Vagina (tissue), 2 donors: ENCODE measurements around the gene CELSR3. TPM values are rescaled to one million over a fixed set of nuclear protein-coding genes. Genes with fewer than 3 reads are reported as not detected.
A peak's percentile ranks its signal among the peaks of the same experiment; 100 is the strongest.

Experiments
- DNase-seq, 2 donors: peaks; one replicate each; pipeline ENCODE4 v3.0.0-alpha.2; 2017; ENCODE audit errors: extremely low spot score in 2 of 2
- H3K27ac ChIP-seq: fragments of 200-600 bp; sonication (generic); one replicate; pipeline ENCODE4 v1.5.1; 2019
- H3K27me3 ChIP-seq: fragments of 200-600 bp; sonication (generic); one replicate; pipeline ENCODE4 v1.5.1; 2019
- H3K36me3 ChIP-seq, 2 donors: fragments of 200-600 bp; sonication (generic); one replicate each; pipeline ENCODE4 v1.5.1; 2017 to 2019
- H3K4me1 ChIP-seq: fragments of 200-600 bp; sonication (generic); one replicate; pipeline ENCODE4 v1.5.1; 2019
- H3K4me3 ChIP-seq, 2 donors: fragments of 200-600 bp; sonication (generic); 1 replicate in 1 of 2; 2 replicates in 1 of 2; pipeline ENCODE4 v1.5.1; 2016 to 2019
- H3K9me3 ChIP-seq: fragments of 200-600 bp; sonication (generic); one replicate; pipeline ENCODE4 v1.5.1; 2019
- CTCF ChIP-seq, 3 experiments: fragments of 450-650 bp in 2 of 3; fragments of 200-600 bp in 1 of 3; sonication (generic) in 1 of 3; IDR thresholded peaks; one replicate each; pipeline ENCODE4 v1.5.1; 2017 to 2019; ENCODE audit warnings: antibody characterized with exemption in 3 of 3, mild to moderate bottlenecking in 2 of 3, moderate library complexity in 2 of 3
- POLR2A ChIP-seq, 2 donors: fragments of 450-650 bp; IDR thresholded peaks; one replicate each; pipeline ENCODE4 v1.6.1; 2017; ENCODE audit warnings: antibody characterized with exemption in 2 of 2, mild to moderate bottlenecking in 2 of 2, moderate library complexity in 2 of 2
- POLR2AphosphoS5 ChIP-seq, 2 donors: sonication (generic); formaldehyde crosslinking; IDR thresholded peaks; one replicate each; pipeline ENCODE4 v1.9.0; 2017; ENCODE audit warnings: antibody characterized with exemption in 2 of 2, mild to moderate bottlenecking in 2 of 2, low read depth in 1 of 2; ENCODE audit not compliant: insufficient read depth in 1 of 2
- intact Hi-C: fragments of 100-400 bp; cut with DNase I; formaldehyde crosslinking; loops from one replicate; pipeline ENCODE4 v1.15.1; 2023
- total RNA-seq: library from RNA; depleted of rRNA; stranded (reverse); fragments of >200 nt; gene quantifications from one replicate; pipeline ENCODE4 v1.2.3, GENCODE V29; 2016

The CELSR3 gene
- 2.2 TPM for total RNA-seq

GRCh38 chr3:48662753-48663488 lies at the start of gene CELSR3:
CELSR3 (minus strand) TSS chr3:48662886; CDS start chr3:48662634, 252 bp downstream.
- no peaks in the 10 kb centered on the region for H3K9me3 ChIP-seq
- no peak for TF ChIP-seq POLR2A (IDR thresholded peaks at IDR 0.05)
- TF ChIP-seq CTCF (IDR thresholded peaks at IDR 0.05), result no peak
- peak within 1 kb of the TSS; percentile 18 for H3K27ac ChIP-seq
- peaks cover 4% of the 10 kb centered on the region for H3K27me3 ChIP-seq
- no peak for DNase-seq
- H3K4me3 ChIP-seq, result peak within 1 kb of the TSS; percentile 47 to 56
- H3K36me3 ChIP-seq, result no peaks in the 10 kb centered on the region
- H3K4me1 ChIP-seq, result peaks cover 16% of the 10 kb centered on the region
- intact Hi-C loops, result no loop called here

GRCh38 chr3:48711727-48712126 lies 49.0 kb upstream of the CELSR3 start:
- intact Hi-C loops, result no loop called here
- Histone ChIP-seq H3K36me3 (peaks cover 0 to 13% of the 10 kb centered on the region in 2 donors), H3K27ac (no peak overlapping the region)

GRCh38 chr3:48709051-48709461 lies 46.4 kb upstream of the CELSR3 start:
- intact Hi-C loops, result no loop called here
- TF ChIP-seq POLR2AphosphoS5 (IDR thresholded peaks at IDR 0.05; ENCODE audit: insufficient read depth in 1 of 2, low read depth in 1 of 2), result peak in 1 of 2 donors; percentile 60
- TF ChIP-seq CTCF (IDR thresholded peaks at IDR 0.05), result no peak
- TF ChIP-seq POLR2A (IDR thresholded peaks at IDR 0.05), result no peak
- Histone ChIP-seq H3K27ac (no peak overlapping the region), H3K4me1 (peaks cover 66% of the 10 kb centered on the region), H3K4me3 (no peak overlapping the region), H3K9me3 (no peaks in the 10 kb centered on the region), H3K27me3 (no peaks in the 10 kb centered on the region), H3K36me3 (peaks cover 0 to 8% of the 10 kb centered on the region in 2 donors)
- DNase-seq, result no peak

More at GRCh38 chr3:48711727-48712126, 49.0 kb upstream of the CELSR3 start:
- TF ChIP-seq POLR2AphosphoS5 (IDR thresholded peaks at IDR 0.05; ENCODE audit: insufficient read depth in 1 of 2, low read depth in 1 of 2), result no peak
- H3K27me3 ChIP-seq, result no peaks in the 10 kb centered on the region
- H3K4me1 ChIP-seq, result peaks cover 83% of the 10 kb centered on the region
- H3K4me3 ChIP-seq, result no peak overlapping the region
- DNase-seq, result no peak
- H3K9me3 ChIP-seq, result no peaks in the 10 kb centered on the region

GRCh38 chr3:48708481-48708889 lies 45.8 kb upstream of the CELSR3 start:
- intact Hi-C loops, result no loop called here
- Histone ChIP-seq H3K9me3 (no peaks in the 10 kb centered on the region), H3K4me1 (peaks cover 66% of the 10 kb centered on the region), H3K4me3 (no peak overlapping the region), H3K36me3 (peaks cover 0 to 6% of the 10 kb centered on the region in 2 donors), H3K27me3 (no peaks in the 10 kb centered on the region), H3K27ac (no peak overlapping the region)
- TF ChIP-seq POLR2AphosphoS5 (IDR thresholded peaks at IDR 0.05; ENCODE audit: insufficient read depth in 1 of 2, low read depth in 1 of 2) (no peak), CTCF (IDR thresholded peaks at IDR 0.05) (no peak), POLR2A (IDR thresholded peaks at IDR 0.05) (no peak)
- DNase-seq, result no peak

- H3K36me3 ChIP-seq, result peaks cover 0 to 6% of the 10 kb centered on the region in 2 donors
- no peaks in the 10 kb centered on the region for H3K27me3 ChIP-seq
- no peaks in the 10 kb centered on the region for H3K9me3 ChIP-seq
- no peak for TF ChIP-seq POLR2AphosphoS5 (IDR thresholded peaks at IDR 0.05; ENCODE audit: insufficient read depth in 1 of 2, low read depth in 1 of 2)
- no peak for TF ChIP-seq POLR2A (IDR thresholded peaks at IDR 0.05)
- TF ChIP-seq CTCF (IDR thresholded peaks at IDR 0.05), result no peak
- no peak overlapping the region for H3K27ac ChIP-seq
- intact Hi-C loops, result no loop called here
- DNase-seq, result no peak
- peaks cover 63% of the 10 kb centered on the region for H3K4me1 ChIP-seq
- no peak overlapping the region for H3K4me3 ChIP-seq
These were observed 44.5 kb upstream of the CELSR3 start for GRCh38 chr3:48707157-48707556.
